ENCODE measurements around the gene FAF1.
"Not testable (repeated sequence)": the region's sequence is repeated elsewhere in the genome, so short reads cannot be mapped to it uniquely, and the experiment has no call there.

The FAF1 gene

DNA sequence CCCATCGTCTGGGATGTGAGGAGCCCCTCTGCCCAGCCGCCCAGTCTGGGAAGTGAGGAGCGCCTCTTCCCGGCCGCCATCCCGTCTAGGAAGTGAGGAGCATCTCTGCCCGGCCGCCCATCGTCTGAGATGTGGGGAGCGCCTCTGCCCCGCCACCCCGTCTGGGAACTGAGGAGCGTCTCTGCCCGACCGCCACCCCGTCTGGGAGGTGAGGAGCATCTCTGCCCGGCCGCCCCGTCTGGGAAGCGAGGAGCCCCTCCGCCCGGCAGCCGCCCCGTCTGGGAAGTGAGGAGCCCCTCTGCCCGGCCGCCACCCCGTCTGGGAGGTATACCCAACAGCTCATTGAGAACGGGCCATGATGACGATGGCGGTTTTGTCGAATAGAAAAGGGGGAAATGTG is 7.5 kb downstream of the FAF1 start:
- not testable (repeated sequence) for DNase-seq

DNA sequence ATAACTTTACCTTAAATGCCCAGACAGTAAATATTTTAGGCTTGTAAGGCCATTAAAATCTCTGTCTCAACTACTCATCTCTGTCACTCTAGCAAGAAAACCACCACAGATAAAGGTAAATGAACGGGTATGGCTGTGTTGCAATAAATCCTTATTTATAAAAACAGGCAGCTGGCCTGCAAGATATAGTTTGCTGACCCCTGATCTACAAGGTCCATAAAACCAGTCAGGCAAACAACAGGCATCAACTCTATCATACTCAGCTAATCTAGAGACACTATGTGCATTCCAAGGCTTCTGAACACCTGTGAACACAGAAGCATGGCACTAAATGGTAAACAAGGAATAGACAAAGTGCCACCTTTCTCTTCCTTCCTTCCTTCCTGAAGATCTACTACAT is 9.7 kb downstream of the FAF1 start:
- DNase-seq = no peak

DNA sequence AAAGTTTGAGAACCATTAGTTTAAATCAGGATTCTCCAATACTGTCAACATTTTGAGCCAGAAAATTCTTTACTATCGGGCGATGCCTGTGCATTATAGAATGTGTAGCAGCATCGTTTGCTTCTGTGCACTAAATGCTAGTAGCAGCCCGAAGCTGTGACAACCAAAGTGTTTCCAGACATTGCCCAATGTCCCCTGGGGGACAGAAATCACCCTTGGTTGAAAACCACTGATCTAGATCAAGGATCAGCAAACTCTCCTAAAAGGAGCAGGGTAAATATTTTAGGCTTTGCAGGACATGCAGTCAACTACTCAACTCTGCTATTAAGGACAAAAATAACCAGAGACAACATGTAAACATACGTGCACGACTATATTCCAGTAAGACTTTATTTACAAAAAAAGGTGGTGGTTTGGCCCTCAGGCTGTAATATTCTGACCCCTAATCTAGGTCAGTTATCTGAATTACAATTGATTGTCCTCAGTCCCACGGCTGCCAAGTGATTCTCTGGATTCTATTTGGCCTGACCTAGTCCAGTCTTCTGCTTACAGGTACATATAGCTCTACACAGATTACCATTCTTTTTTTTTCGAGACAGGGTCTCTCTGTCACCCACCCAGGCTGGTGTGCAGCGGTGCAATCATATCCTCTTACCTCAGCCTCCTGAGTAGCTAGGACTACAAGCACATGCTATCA is 10.6 kb downstream of the FAF1 start:
- DNase-seq = no peak

DNA sequence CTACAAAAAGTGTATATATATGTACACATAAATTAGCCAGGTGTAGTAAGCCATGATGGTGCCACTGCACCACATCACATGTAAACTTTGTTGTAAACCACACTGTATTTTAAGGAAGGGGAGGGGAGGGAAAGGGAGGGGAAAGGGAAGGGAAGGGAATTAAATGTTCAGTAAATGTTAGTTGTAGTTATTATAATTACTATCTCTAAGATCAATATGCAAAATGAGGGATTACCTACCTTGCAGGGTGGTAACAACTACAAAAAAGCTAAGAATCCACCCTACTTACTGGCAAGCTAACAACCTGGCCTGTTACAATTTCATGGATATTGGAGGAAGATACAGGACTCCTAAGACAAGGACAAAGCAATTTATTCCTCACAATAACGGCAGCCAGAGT is 17.7 kb downstream of the FAF1 start:
- DNase-seq = no peak

DNA sequence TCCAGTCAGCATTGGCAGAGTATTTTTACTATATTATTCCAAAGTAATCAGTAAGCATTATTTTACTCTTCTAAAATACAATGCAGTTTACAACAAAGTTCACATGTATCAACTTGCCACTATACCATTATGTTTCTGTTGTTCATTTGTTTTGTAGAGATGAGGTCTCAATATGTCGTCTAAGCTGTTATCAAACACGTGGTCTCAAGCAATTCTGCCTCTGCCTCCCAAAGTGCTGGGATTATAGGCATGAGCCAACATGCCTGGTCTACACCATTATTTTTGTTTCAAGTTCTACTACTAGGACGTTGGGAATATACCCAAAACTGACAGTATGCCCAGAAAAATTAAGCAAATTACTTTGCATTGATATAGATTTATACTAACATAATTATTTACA is 19.8 kb downstream of the FAF1 start:
- DNase-seq = no peak

DNA sequence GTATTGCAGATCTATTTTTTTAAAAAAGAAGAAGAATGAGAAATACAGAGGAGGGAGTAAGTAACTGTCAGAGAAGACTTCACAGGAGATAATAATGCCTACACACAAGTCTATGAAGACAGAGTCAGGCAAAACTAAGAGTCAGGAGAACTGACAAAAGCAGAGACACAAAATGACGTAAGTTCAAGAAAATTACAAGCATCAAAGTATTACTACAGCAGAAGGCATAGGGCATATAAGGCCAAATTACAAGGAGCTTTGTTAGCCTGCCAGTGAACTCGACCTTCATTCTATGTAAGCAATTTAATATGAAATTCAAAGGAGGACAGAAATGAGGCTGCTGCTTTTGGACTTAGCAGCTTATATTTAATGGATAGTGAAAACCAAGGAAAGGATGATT is 23.7 kb downstream of the FAF1 start:
- DNase-seq = no peak

DNA sequence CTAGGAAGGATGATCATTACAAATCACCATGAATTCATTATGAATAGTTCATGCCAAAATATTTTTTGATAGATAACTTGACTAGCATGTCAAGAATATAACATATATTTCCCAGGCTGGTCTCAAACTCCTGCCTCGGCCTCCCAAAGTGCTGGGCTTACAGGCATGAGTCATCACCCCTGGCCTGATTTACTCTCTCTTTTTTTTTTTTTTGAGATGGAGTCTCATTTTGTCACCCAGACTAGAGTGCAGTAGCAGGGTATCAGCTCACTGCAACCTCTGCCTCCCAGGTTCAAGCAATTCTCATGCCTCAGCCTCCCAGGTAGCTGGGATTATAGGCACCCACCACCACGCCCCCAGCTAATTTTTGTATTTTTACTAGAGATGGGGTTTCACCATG is 24.8 kb downstream of the FAF1 start:
- DNase-seq = not testable (repeated sequence)

DNA sequence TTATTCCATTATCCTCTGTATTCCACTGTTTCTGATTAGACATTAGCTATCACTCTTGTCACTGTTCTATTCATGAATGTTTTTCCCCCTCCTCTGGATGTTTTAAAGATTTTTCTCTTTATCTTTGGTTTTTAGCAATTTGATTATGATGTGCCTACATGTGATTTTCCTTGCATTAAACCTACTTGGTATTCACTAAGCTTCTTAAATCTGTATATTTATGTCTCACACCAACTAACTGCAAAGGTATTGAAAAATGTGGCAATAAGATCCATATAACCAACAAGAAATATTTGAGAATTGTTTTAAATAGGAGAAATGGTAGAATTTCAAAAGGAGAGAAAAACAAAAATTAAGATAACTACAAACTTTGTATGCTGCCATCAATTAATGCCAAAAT is 25.2 kb downstream of the FAF1 start:
- no peak for DNase-seq

DNA sequence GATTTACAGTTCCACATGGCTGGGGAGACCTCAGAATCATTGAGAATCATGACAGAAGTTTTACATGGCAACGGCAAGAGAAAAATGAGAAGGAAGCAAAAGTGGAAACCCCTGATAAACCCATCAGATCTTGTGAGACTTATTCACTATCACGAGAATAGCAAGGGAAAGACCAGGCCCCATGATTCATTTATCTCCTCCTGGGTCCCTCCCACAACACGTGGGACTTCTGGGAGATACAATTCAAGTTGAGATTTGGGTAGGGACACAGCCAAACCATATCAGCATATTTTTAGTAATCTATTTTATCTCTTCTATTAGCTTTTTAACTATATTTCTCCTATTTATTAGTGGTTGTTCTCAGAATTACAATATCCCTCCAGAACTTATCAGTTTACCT is 26.3 kb downstream of the FAF1 start:
- not testable (repeated sequence) for DNase-seq

DNA sequence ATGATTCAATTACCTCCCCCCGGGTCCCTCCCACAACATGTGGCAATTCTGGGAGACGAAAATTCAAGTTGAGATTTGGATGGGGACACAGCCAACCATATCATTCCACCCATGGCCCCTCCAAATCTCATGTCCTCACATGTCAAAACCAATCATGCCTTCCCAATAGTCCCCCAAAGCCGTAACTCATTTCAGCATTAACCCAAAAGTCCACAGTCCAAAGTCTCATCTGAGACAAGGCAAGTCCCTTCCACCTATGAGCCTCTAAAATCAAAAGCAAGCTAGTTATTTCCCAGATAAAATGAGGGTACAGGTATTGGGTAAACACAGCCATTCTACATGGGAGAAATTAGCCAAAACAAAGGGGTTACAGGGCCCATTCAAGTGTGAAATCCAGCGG is 28.0 kb downstream of the FAF1 start:
- not testable (repeated sequence) for DNase-seq

DNA sequence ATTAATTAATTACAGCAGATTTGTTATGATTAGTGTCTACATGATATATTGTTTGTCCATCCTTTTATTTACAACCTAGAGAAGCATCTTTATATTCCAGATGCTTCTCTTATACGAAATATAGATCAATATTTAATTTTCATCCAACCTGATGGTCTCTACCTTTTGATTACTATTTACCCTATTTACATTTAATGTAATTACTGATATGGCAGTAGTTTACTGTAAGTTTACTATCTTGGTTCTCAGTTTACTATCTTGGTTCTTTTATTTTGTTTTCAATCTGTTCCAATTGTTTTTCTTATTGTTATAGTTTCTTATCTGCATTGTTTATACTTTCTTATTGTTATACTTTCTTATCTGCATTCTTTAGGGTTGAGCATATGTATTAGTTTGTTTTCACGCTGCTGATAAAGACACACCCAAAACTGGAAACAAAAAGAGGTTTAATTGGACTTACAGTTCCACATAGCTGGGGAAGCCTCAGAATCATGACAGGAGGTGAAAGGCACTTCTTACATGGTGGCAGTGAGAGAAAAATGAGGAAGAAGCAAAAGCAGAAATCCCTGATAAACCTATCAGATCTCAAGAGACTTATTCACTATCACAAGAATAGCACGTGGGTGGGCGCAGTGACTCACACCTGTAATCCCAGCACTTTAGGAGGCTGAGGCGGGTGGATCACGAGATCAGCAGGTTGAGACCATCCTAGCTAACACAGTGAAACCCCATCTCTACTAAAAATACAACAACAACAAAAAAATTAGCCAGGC is 28.9 kb downstream of the FAF1 start:
- no peak for DNase-seq

DNA sequence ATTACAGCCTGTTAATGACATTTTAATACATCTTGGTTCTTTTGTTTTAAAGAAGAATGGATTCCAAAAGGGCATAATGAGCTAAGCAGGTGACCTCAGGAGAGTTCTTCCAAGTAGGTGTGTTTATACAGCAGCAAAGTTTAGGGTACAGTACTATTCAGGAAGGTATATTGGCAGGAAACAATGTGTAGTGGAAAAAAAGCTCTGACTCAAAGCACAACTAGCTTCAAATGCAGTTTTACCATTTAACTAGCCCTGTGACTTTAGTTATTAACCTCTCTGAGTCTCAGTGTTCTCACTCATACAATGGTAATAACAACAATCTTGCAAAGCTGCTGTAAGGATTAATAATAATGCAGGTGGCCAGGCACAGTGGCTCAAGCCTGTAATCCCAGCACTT is 29.9 kb downstream of the FAF1 start:
- no peak for DNase-seq

DNA sequence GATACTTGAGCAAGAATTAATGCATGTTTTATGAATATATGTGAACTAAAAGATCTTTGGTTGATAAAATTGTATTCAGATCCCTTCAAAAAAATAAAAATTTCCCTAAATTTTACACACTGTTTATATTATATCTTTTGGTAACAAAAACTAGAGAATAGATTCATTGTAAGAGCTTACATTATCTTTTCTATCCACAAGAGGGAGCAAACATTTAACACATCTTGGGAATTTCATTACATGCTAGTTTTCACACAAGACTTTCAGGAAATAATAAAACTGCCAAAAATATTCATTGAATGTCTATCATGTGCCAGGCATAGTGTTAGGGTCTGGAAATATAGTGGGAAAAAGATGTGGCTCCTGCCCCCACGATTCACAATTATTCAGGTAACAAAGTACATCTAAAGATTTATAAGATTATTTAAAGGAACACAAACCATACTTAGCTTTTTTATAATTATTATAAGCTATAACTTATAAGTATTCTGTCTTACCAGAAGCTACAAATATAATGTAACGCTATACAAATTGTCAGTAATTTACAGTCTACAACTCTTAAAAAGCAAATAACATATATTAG is 30.6 kb downstream of the FAF1 start:
- no peak for DNase-seq

DNA sequence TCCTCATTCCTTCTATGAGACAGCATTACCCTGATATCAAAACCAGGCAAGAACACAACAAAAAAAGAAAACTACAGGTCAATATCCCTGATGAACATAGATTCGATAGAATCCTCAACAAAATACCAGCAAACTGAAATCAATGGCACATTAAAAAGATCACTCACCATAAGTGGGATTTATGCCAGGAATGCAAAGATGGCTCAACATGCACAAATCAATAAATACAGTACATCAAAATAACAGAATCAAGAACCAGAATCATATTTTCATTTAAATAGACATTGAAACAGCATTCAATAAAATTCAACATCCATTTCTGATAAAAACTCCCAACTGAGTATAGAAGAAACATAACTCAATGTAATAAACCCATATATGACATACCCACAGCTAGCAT is 36.5 kb downstream of the FAF1 start:
- no peak for DNase-seq

DNA sequence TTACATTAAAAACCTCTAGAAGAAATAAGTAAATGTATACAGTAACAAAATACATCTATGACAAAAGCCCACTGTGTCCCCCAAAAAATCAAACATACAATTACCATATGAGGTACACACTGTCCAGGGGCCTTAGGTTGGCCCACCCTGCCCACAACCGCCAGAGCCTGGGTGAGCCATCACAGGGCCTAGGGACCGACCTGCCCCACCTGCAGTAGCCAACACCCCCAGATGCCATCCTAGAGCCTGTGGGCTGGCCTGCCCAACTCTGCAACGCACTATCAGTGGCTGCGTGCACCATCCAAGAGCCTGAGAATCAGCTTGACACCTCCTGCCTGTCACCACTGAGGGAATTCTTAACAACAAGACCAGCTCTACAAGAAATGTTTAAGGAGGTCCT is 39.0 kb downstream of the FAF1 start:
- DNase-seq = no peak

DNA sequence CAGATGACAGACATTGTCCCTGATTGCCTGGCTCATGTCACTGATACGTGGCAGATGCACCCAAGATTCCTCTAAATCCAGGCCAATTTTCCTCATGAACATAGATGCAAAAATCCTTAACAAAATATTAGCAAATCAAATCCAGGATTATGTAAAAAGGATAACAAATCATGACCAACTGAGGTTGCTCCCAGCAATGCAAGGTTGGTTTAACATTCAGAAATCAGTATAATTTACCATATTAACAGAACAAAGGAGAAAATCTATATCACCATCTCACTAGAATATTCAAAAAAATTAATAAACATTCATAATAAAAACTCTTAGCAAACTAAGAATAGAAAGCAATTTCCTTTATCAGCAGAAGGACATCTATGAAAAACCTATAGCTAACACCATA is 39.7 kb downstream of the FAF1 start:
- DNase-seq = no peak

DNA sequence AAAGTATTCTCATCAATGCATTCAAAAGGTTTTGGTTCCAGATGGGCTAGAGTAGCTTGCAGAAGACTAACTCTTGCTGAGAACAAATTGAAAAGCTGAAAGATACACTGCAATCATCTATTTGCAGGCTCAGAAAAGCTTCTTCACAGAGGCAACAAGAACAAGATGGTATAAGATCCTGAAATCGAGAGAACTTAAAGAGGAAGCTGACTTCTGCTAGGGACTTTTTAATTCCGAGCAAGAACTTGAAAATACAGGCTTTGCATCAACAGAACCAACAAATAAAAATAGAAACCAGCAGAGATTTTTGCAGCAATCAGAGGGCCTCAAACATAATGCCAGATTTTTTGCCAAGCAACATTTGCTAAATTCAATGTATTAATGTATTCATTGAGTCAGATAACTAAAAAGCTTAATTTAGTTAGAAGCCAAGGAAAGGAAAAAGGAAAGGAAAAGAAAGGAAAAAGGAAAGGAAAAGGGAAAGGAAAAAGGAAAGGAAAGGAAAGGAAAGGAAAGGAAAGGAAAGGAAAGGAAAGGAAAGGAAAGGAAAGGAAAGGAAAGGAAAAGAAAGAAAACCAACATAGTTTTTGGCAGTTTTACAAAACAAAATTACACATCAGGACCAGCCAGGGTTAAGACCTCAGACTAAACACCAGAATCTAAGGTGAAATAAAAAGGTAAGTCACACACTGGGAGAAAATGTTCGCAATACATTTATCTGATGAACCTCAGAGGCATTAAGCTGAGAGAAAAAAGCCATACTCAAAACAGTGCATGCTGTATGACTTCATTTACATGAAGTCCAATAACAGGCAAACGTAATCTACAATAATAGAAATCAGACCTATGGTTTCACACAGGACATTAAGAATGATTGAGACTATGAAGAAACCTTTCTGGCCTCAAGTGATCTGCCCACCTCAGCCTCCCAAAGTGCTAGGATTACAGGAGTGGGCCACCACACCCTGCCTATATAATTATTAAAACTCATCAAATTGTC is 42.6 kb downstream of the FAF1 start:
- DNase-seq = no peak

DNA sequence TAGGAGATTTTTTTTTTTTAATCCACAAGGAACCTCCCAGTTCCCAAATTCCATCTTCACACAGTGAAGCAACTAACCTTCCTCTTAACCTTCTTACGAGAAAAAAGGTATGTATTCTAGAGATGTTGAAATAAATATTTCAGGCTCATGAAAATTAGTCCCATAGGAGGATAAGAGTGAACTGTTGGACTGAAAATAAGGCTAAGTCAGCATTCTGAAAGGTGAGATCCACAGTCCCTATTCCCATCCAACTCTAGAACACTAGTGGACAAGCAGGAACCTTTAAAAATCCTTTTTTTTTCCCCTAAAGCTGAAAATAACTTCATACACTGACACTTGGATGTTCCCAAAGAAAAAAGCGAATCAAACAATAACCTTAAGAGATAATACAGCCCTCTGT is 44.4 kb downstream of the FAF1 start:
- no peak for DNase-seq

DNA sequence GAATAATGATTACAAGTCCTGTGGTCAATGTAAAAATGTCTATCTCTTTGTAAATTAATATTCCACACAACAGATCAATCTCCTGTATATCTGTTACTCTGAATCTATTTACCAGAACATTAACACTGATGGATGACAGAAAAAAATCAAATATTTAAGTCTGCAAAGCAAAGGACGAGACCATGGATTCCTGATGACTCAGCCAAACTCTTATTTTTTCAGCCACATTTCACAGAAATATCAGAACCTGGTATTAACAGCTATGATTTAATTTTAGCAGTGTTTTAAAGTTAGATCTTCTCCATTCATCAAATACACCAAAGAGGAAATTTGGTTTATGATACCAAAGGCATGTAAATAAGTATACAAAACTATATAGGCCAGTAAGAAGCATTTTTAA is 46.1 kb downstream of the FAF1 start:
- no peak for DNase-seq

DNA sequence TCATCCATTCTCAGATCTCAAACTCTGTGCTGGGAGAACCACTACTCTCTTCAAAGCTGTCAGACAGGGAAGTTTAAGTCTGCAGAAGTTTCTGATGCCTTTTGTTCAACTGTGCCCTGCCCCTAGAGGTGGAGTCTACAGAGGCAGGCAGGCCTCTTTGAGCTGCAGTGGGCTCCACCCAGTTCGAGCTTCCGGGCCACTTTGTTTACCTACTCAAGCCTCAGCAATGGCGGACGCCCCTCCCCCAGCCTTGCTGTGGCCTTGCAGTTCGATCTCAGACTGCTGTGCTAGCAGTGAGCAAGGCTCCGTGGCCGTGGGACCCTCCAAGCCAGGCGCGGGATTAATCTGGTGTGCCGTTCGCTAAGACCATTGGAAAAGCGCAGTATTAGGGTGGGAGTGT is 49.7 kb downstream of the FAF1 start:
- DNase-seq = not testable (repeated sequence)

DNA sequence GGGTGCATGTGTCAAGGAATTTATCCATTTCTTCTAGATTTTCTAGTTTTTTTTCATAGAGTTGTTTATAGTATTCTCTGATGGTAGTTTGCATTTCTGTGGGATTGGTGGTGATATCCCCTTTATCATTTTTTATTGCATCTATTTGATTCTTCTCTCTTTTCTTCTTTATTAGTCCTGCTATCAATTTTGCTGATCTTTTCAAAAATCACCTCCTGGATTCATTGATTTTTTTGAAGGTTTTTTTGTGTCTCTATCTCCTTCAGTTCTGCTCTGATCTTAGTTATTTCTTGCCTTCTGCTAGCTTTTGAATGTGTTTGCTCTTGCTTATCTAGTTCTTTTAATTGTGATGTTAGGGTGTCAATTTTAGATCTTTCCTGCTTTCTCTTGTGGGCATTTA is 52.5 kb downstream of the FAF1 start:
- DNase-seq = not testable (repeated sequence)

DNA sequence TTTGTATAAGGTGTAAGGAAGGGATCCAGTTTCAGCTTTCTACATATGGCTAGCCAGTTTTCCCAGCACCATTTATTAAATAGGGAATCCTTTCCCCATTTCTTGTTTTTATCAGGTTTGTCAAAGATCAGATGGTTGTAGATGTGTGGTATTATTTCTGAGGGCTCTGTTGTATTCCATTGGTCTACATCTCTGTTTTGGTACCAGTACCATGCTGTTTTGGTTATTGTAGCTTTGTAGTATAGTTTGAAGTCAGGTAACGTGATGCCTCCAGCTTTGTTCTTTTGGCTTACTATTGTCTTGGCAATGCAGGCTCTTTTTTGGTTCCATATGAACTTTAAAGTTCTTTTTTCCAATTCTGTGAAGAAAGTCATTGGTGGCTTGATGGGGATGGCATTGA is 54.0 kb downstream of the FAF1 start:
- not testable (repeated sequence) for DNase-seq

DNA sequence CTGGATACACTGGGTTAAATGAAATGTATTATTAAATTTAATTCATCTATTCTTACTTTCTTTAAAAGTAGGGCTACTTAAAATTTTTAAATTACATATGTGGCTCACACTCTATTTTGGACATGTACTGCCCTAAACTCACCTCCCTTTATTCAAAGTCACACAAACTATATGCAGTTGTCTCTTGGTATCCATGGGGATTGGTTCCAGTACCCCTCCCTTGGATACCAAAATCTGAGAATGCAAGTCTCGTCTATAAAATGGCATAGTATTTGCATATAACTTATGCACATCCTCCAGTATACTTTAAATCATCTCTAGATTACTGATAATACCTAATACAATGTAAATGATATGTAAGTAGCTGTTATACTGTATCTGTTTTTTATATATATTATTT is 57.6 kb downstream of the FAF1 start:
- no peak for DNase-seq

Measured in T1000 (cell line).